WTC11 (cell line): ENCODE measurements around the gene RAD17. TPM values are rescaled to one million over a fixed set of nuclear protein-coding genes. Genes with fewer than 3 reads are reported as not detected.

Experiments used
- ATAC-seq: fragments of 200-7000 bp; cut with Tn5 transposase; 2 replicates; pipeline ENCODE4 v1.10.0; 2021; ENCODE audit warnings: mild to moderate bottlenecking, moderate library complexity
- CTCF ChIA-PET: fragments of 300-600 bp; sonication (Branson Sonifier 250); formaldehyde crosslinking; loops from one replicate; lab custom pipeline; 2021; ENCODE audit warnings: antibody characterized with exemption; lab: Charles Lee
- POLR2A ChIA-PET: fragments of 350-600 bp; sonication (Branson Sonifier 250); formaldehyde crosslinking; loops from one replicate; lab custom pipeline; 2021; ENCODE audit warnings: antibody characterized with exemption; lab: Charles Lee
- DNase-seq: peaks from one replicate; pipeline ENCODE4 v3.0.0; 2021; ENCODE audit warnings: low spot score
- H3K27ac Mint-ChIP-seq: 2 replicates; pipeline ENCODE4 v1.8.0; 2021; ENCODE audit warnings: mixed read lengths
- H3K27me3 Mint-ChIP-seq: 2 replicates; pipeline ENCODE4 v1.8.0; 2021; ENCODE audit warnings: low read depth, mild to moderate bottlenecking, moderate library complexity, mixed read lengths
- H3K36me3 Mint-ChIP-seq: 2 replicates; pipeline ENCODE4 v1.8.0; 2021; ENCODE audit warnings: mixed read lengths
- H3K4me1 Mint-ChIP-seq: 2 replicates; pipeline ENCODE4 v1.8.0; 2022; ENCODE audit warnings: mixed read lengths
- H3K4me3 Mint-ChIP-seq: 2 replicates; pipeline ENCODE4 v1.8.0; 2021; ENCODE audit warnings: mild to moderate bottlenecking, moderate library complexity, mixed read lengths
- H3K9me3 Mint-ChIP-seq: 2 replicates; pipeline ENCODE4 v1.8.0; 2021; ENCODE audit warnings: mixed read lengths
- FOXK1 ChIP-seq: sonication (generic); formaldehyde crosslinking; IDR thresholded peaks from 2 replicates; pipeline ENCODE4 v1.8.0; 2022; ENCODE audit warnings: mild to moderate bottlenecking, moderate library complexity, missing genetic modification reagents
- GABPB1 ChIP-seq: sonication (generic); formaldehyde crosslinking; IDR thresholded peaks from 2 replicates; pipeline ENCODE4 v1.8.1; 2023; ENCODE audit warnings: mild to moderate bottlenecking, missing genetic modification reagents
- GTF2I ChIP-seq: fragments of 250-450 bp; sonication (Bioruptor Pico); conservative IDR thresholded peaks from 2 replicates; pipeline ENCODE4 v1.4.0; 2021; ENCODE audit warnings: mild to moderate bottlenecking
- HMGA2 ChIP-seq: fragments of 250-450 bp; sonication (Bioruptor Pico); IDR thresholded peaks from 2 replicates; pipeline ENCODE4 v1.4.0; 2021; ENCODE audit warnings: mild to moderate bottlenecking, moderate library complexity
- MLX ChIP-seq: sonication (generic); formaldehyde crosslinking; IDR thresholded peaks from 2 replicates; pipeline ENCODE4 v1.8.1; 2023; ENCODE audit warnings: mild to moderate bottlenecking, missing genetic modification reagents, moderate library complexity
- MXD4 ChIP-seq: fragments of 250-450 bp; sonication (Bioruptor Pico); IDR thresholded peaks from 2 replicates; pipeline ENCODE4 v1.8.0; 2021; ENCODE audit warnings: mild to moderate bottlenecking, moderate library complexity, borderline replicate concordance
- NR1H2 ChIP-seq: sonication (generic); formaldehyde crosslinking; IDR thresholded peaks from 2 replicates; pipeline ENCODE4 v1.9.0; 2021; ENCODE audit warnings: mild to moderate bottlenecking, moderate library complexity, missing genetic modification reagents
- NR2C2 ChIP-seq: sonication (generic); formaldehyde crosslinking; IDR thresholded peaks from 2 replicates; pipeline ENCODE4 v1.8.0; 2022; ENCODE audit warnings: mild to moderate bottlenecking, missing genetic modification reagents
- RELA ChIP-seq: sonication (generic); formaldehyde crosslinking; IDR thresholded peaks from 2 replicates; pipeline ENCODE4 v1.8.1; 2022; ENCODE audit warnings: missing genetic modification reagents, mild to moderate bottlenecking, borderline replicate concordance
- SMAD3 ChIP-seq: sonication (generic); formaldehyde crosslinking; IDR thresholded peaks from 2 replicates; pipeline ENCODE4 v1.8.0; 2022; ENCODE audit warnings: missing genetic modification reagents, mild to moderate bottlenecking, borderline replicate concordance
- TCF7 ChIP-seq: sonication (generic); formaldehyde crosslinking; IDR thresholded peaks from 2 replicates; pipeline ENCODE4 v1.8.0; 2022; ENCODE audit warnings: mild to moderate bottlenecking, low read depth, missing genetic modification reagents, moderate library complexity
- TEAD1 ChIP-seq: sonication (generic); formaldehyde crosslinking; IDR thresholded peaks from 2 replicates; pipeline ENCODE4 v1.8.0; 2022; ENCODE audit warnings: mild to moderate bottlenecking, missing genetic modification reagents
- ZBTB43 ChIP-seq: sonication (generic); formaldehyde crosslinking; IDR thresholded peaks from 2 replicates; pipeline ENCODE4 v1.8.1; 2023; ENCODE audit warnings: mild to moderate bottlenecking, missing genetic modification reagents
- ZMAT4 ChIP-seq: fragments of 250-450 bp; sonication (Bioruptor Pico); IDR thresholded peaks from 2 replicates; pipeline ENCODE4 v1.9.0; 2021; ENCODE audit warnings: mild to moderate bottlenecking
- ZNF263 ChIP-seq: sonication (generic); formaldehyde crosslinking; IDR thresholded peaks from 2 replicates; pipeline ENCODE4 v1.8.1; 2022; ENCODE audit warnings: low read depth, mild to moderate bottlenecking, moderate library complexity, missing genetic modification reagents
- ZNF532 ChIP-seq: fragments of 250-450 bp; sonication (Bioruptor Pico); IDR thresholded peaks from 2 replicates; pipeline ENCODE4 v1.9.0; 2021; ENCODE audit warnings: mild to moderate bottlenecking, borderline replicate concordance
- ZNF671 ChIP-seq: fragments of 250-450 bp; sonication (Bioruptor Pico); IDR thresholded peaks from 2 replicates; pipeline ENCODE4 v1.8.0; 2021; ENCODE audit warnings: mild to moderate bottlenecking
- total RNA-seq: library from RNA; stranded (reverse); gene quantifications from 3 replicates; pipeline ENCODE4 v1.2.3, GENCODE V29; 2021
- TF ChIP-seq, protein P1 (sequence below): sonication (generic); formaldehyde crosslinking; IDR thresholded peaks from 2 replicates; pipeline ENCODE4 v1.8.1; 2023; ENCODE audit warnings: mild to moderate bottlenecking, missing genetic modification reagents, moderate library complexity
- TF ChIP-seq, protein P2 (sequence below): sonication (generic); formaldehyde crosslinking; IDR thresholded peaks from 2 replicates; pipeline ENCODE4 v1.8.0; 2022; ENCODE audit warnings: mild to moderate bottlenecking, missing genetic modification reagents

Gene RAD17
- total RNA-seq, 1 experiment from 2014 or later = 32.6 TPM

GRCh38 chr5:69378376-69378775, 8.8 kb downstream of the RAD17 start:
- no peak for ATAC-seq
- H3K36me3 Mint-ChIP-seq = peaks cover 21% of the 10 kb centered on the region
- no peaks in the 10 kb centered on the region for H3K9me3 Mint-ChIP-seq
- ChIA-PET CTCF (no interaction called here), POLR2A (no interaction called here)
- H3K4me3 Mint-ChIP-seq = no peak overlapping the region
- no peaks in the 10 kb centered on the region for H3K4me1 Mint-ChIP-seq
- no peak overlapping the region for H3K27ac Mint-ChIP-seq
- no peak for TF ChIP-seq RELA (CRISPR knock-in tag)
- no peak for TF ChIP-seq ZBTB43 (CRISPR knock-in tag)
- TF ChIP-seq NR2C2 (CRISPR knock-in tag) = no peak
- no peak for TF ChIP-seq GABPB1 (CRISPR knock-in tag)
- TF ChIP-seq FOXK1 (CRISPR knock-in tag) = no peak
- no peak for TF ChIP-seq TEAD1 (CRISPR knock-in tag)
- TF ChIP-seq, protein P1, sequence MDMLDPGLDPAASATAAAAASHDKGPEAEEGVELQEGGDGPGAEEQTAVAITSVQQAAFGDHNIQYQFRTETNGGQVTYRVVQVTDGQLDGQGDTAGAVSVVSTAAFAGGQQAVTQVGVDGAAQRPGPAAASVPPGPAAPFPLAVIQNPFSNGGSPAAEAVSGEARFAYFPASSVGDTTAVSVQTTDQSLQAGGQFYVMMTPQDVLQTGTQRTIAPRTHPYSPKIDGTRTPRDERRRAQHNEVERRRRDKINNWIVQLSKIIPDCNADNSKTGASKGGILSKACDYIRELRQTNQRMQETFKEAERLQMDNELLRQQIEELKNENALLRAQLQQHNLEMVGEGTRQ (CRISPR knock-in tag) = no peak
- no peaks in the 10 kb centered on the region for H3K27me3 Mint-ChIP-seq
- DNase-seq = no peak

GRCh38 chr5:69404659-69405330, 35.2 kb downstream of the RAD17 start:
- no peak for DNase-seq
- TF ChIP-seq ZNF263 (CRISPR knock-in tag) (no peak), ZNF671 (no peak), MXD4 (CRISPR knock-in tag) (no peak), SMAD3 (CRISPR knock-in tag) (no peak), NR1H2 (no peak), ZNF532 (CRISPR knock-in tag) (no peak), TCF7 (no peak), NR2C2 (CRISPR knock-in tag) (no peak), ZBTB43 (CRISPR knock-in tag) (no peak), GTF2I (CRISPR knock-in tag) (no peak), HMGA2 (CRISPR knock-in tag) (no peak), MLX (no peak), RELA (CRISPR knock-in tag) (no peak), ZMAT4 (no peak)
- TF ChIP-seq, protein P2, sequence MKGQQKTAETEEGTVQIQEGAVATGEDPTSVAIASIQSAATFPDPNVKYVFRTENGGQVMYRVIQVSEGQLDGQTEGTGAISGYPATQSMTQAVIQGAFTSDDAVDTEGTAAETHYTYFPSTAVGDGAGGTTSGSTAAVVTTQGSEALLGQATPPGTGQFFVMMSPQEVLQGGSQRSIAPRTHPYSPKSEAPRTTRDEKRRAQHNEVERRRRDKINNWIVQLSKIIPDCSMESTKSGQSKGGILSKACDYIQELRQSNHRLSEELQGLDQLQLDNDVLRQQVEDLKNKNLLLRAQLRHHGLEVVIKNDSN = no peak
- TF ChIP-seq, all 79 proteins: peak for 0
- peaks cover 32% of the 10 kb centered on the region for H3K36me3 Mint-ChIP-seq
- H3K4me1 Mint-ChIP-seq = no peaks in the 10 kb centered on the region
- H3K4me3 Mint-ChIP-seq = no peak overlapping the region
- no peaks in the 10 kb centered on the region for H3K27me3 Mint-ChIP-seq
- ATAC-seq = no peak
- no peak overlapping the region for H3K27ac Mint-ChIP-seq
- H3K9me3 Mint-ChIP-seq = peaks cover 6% of the 10 kb centered on the region
- CTCF ChIA-PET = no interaction called here
- POLR2A ChIA-PET = no interaction called here
